HuH-7.5 (cell line): ENCODE results near the gene HECW1.

Experiments used
- DNase-seq: peaks from one replicate; pipeline ENCODE4 v3.0.0; 2011; ENCODE audit warnings: low spot score

HECW1 gene

GRCh38 chr7:43438897-43439479 lies 326.5 kb downstream of the HECW1 start:
- DNase-seq: no peak

- DNase-seq: peak; percentile 83
These were observed 327.4 kb downstream of the HECW1 start for GRCh38 chr7:43439631-43440401.

- DNase-seq: no peak
These were observed 329.0 kb downstream of the HECW1 start for GRCh38 chr7:43441231-43442130.

- DNase-seq: no peak
These were observed 330.9 kb downstream of the HECW1 start for GRCh38 chr7:43443381-43443780.

- DNase-seq: no peak
These were observed 332.5 kb downstream of the HECW1 start for GRCh38 chr7:43444711-43445578.

GRCh38 chr7:43449577-43449976 lies 337.1 kb downstream of the HECW1 start:
- DNase-seq: no peak

GRCh38 chr7:43450894-43451293 lies 338.4 kb downstream of the HECW1 start:
- DNase-seq: no peak

- no peak for DNase-seq
These were observed 342.6 kb downstream of the HECW1 start for GRCh38 chr7:43454936-43455518.

GRCh38 chr7:43456200-43456599 lies 343.8 kb downstream of the HECW1 start:
- DNase-seq: no peak

GRCh38 chr7:43458330-43459018 lies 346.0 kb downstream of the HECW1 start:
- DNase-seq: no peak

- no peak for DNase-seq
These were observed 346.5 kb downstream of the HECW1 start for GRCh38 chr7:43459019-43459337.

- DNase-seq: peak; percentile 54
These were observed 348.4 kb downstream of the HECW1 start for GRCh38 chr7:43460733-43461348.

GRCh38 chr7:43461349-43462024 lies 349.0 kb downstream of the HECW1 start:
- DNase-seq: no peak

- no peak for DNase-seq
These were observed 350.4 kb downstream of the HECW1 start for GRCh38 chr7:43462836-43463235.

- no peak for DNase-seq
These were observed 351.0 kb downstream of the HECW1 start for GRCh38 chr7:43463401-43463980.

GRCh38 chr7:43465581-43466554 lies 353.4 kb downstream of the HECW1 start:
- no peak for DNase-seq

- DNase-seq: no peak
These were observed 355.0 kb downstream of the HECW1 start for GRCh38 chr7:43467406-43467805.

- no peak for DNase-seq
These were observed 355.4 kb downstream of the HECW1 start for GRCh38 chr7:43467846-43468245.
